ENCODE measurements around the gene CCDC85B. TPM values are rescaled to one million over a fixed set of nuclear protein-coding genes. Genes with fewer than 3 reads are reported as not detected.

The CCDC85B gene
- total and polyA plus RNA-seq, 2 of the 8 experiments (the other 6 are each of a cell fraction or from before 2014, with no cell fraction given): 19.8 to 30.8 TPM

GRCh38 chr11:65884716-65885092 lies 5.8 kb upstream of the CCDC85B start (continued):
- TF ChIP-seq CTCF (IDR thresholded peaks at IDR 0.05; ENCODE audit: control extremely low read depth in 1 of 3, insufficient read depth in 1 of 3, low read depth in 1 of 3, low read length in 3 of 3): peak in 2 of 3 experiments; percentile 99 to 100; a peak in 3 of 4 replicates
- TF ChIP-seq ZNF274 (IDR thresholded peaks at IDR 0.05; ENCODE audit: borderline replicate concordance, extremely low read depth, low read length): no peak

All from H1 (cell line).